ENCODE results near the gene DLGAP1.
"Not testable (repeated sequence)": the region's sequence is repeated elsewhere in the genome, so short reads cannot be mapped to it uniquely, and the experiment has no call there.

Gene DLGAP1

DNA sequence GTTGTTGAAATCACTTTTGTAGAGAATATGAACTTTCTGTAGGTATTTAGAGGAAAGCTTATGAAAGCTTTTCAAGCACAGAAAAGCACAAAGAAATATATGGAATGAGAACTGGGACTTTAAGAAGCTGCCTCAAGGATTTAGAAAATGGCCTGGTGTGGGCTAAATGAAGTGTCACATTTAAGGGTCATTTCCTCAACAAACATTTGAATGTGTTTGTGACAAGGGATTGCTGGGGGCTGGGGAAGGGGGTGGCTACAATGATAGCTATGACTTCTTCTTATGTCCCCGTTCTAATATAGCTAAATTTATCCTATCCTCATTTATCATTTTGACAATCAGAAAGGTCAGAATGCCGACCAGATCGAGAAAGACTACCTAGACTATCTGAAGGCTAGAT, 69.2 kb downstream of the DLGAP1 start:
- DNase-seq (ENCODE audit: low spot score) = no peak

- no peak for DNase-seq (ENCODE audit: low spot score)
Measured at GRCh38 chr18:4384932-4385331, 70.2 kb downstream of the DLGAP1 start.

DNA sequence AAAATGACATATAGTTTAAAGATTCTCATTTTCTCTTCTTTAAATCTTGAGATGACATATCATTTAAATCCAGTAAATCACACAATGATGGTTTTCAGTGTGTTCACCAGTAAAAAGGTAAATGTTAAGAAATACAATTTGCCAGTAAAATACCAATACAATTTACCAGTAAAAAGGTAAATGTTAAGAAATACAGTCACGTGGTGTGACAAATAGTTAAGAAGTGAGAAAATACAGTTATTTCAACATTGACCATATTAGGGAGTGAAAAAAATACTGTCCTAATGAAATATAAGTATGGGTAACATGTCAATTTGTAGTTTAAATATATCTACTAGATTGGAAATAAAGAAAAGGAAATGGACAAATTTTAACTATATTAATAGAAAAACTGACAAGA, 80.5 kb downstream of the DLGAP1 start:
- no peak for DNase-seq (ENCODE audit: low spot score)

DNA sequence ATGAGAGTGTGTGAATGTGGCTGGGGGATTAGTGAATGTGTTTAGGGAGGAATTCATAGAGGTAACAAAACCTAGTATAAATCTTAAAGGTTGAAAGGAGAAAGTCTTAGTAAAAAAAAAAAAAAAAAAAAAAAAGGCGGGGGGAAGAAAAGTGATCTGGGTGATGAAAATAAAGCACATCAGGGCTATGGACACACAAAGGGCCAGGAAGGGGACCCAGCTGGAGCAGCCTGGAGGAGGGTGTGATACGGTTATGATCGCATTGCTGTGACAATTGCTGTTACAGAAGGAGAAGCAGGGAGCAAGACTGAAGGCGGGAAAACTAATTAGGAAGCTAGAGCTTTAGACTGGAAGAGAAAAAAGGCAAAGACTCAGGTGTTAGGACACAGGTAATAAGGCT, 85.4 kb downstream of the DLGAP1 start:
- no peak for DNase-seq (ENCODE audit: low spot score)

GRCh38 chr18:4360221-4360715, 94.8 kb downstream of the DLGAP1 start:
- DNase-seq (ENCODE audit: low spot score) = no peak

DNA sequence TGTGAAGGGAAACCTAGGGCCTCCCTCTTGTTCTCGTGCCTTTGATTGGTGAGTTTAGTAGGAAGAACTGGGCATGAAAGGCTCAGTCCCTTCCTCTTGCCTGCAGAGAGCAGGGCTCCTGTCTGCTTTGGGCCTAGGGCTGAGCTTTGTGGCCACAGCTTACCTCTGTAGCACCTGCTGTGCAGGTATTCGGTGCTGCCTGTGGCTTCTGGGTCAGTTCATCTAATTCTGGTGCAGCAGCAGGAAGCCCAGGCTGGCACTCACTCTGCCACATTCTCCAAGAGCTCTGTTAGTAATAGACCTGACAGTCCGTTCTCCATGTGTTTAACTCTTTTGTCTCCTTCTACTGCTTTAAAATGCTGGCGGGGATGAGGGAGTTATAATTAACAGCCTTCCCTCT, 96.5 kb downstream of the DLGAP1 start:
- DNase-seq (ENCODE audit: low spot score) = no peak

GRCh38 chr18:4357579-4357978, 97.5 kb downstream of the DLGAP1 start:
- no peak for DNase-seq (ENCODE audit: low spot score)

DNA sequence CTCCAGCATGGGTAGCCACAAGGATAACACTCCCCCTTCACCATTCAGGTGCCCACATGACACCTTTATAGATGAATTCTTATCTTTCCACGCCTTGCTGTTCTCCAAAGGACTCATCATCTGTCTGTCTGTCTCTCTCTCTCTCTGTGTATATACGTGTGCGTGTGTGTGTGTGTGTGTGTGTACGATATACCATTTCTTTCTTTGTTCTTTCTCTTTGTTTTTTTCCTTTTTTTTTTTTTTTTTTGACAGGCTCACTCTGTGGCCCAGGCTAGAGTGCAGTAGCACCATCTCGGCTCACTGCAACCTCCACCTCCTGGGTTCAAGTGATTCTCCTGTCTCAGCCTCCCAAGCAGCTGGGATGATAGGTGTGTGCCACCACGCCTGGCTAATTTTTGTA, 98.2 kb downstream of the DLGAP1 start:
- no peak for DNase-seq (ENCODE audit: low spot score)

DNA sequence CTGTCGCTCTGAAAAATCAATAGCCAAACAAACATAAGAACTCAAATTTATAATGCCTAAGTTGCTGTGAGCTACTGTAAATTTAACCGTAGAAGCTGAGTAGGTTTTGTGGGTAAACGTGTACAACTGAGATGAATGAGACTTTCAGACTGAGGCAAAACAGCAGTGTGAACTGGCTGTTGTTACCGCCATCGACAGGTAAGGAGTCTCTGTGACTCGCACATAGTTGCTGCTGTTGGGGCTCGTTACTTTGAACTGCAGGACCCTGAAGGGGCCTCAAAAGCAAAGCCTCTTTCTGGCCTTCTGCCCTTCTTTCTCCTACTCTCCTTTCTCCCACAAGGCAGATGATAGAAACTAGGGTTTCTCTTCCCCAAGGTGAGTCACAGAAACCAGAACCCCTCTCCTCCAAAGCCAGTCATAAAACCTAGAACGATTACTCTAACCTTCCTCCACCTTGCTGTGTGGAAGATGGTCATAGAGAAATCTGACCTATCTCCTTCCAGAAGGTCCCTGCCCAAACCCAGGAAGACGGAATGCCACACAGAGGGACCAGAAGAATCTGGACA, 101.2 kb downstream of the DLGAP1 start:
- DNase-seq (ENCODE audit: low spot score) = no peak

GRCh38 chr18:4352746-4353551, 102.2 kb downstream of the DLGAP1 start:
- no peak for DNase-seq (ENCODE audit: low spot score)

DNA sequence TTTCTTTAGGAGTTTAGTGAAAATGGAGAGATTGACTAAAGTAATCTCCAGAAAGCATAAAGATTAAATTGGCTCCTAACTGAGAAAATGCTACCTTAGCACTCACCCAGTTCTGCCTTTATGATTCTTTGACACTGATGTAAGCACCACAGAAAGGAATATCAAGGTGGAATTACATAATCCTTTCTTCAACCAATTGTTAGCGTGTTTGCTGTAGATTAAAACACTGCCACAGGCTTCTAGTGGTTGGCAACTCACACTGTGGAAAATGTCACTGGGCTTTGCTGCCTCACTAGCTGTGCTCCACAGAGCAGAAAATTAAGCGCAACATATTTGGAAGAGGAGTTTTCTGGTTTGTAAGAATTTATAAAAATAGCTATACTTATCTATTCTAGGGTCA, 104.1 kb downstream of the DLGAP1 start:
- no peak for DNase-seq (ENCODE audit: low spot score)

- DNase-seq (ENCODE audit: low spot score) = no peak
Measured at GRCh38 chr18:4335386-4335785, 119.7 kb downstream of the DLGAP1 start.

- DNase-seq (ENCODE audit: low spot score) = no peak
Measured at GRCh38 chr18:4333043-4333442, 122.1 kb downstream of the DLGAP1 start.

GRCh38 chr18:4319738-4320677, 135.1 kb downstream of the DLGAP1 start:
- DNase-seq (ENCODE audit: low spot score) = no peak

- DNase-seq (ENCODE audit: low spot score) = no peak
Measured at GRCh38 chr18:4318311-4318710, 136.8 kb downstream of the DLGAP1 start.

GRCh38 chr18:4311945-4312344, 143.2 kb downstream of the DLGAP1 start:
- DNase-seq (ENCODE audit: low spot score) = not testable (repeated sequence)

- DNase-seq (ENCODE audit: low spot score) = no peak
Measured at GRCh38 chr18:4311136-4311535, 144.0 kb downstream of the DLGAP1 start.

- DNase-seq (ENCODE audit: low spot score) = no peak
Measured at GRCh38 chr18:4309227-4309626, 145.9 kb downstream of the DLGAP1 start.

- DNase-seq (ENCODE audit: low spot score) = no peak
Measured at GRCh38 chr18:4308576-4308975, 146.5 kb downstream of the DLGAP1 start.

DNA sequence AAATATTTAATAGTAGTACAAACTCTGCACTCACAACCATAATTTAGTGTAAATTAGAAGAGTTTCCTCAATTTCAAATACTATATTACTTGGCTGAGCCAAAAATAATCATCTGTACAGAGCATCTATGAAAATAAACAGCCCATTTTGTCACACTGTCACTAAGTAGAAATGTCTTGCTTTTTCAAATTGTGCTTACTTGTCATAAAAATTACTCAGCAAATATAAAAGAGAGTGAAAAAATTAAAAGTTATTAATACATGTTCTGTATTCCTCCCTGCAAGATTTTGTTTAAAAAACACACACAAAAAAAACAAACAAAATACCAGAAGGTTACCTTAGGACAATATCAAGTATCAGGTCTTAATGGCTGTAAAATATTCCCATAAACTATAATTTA, 155.7 kb downstream of the DLGAP1 start:
- no peak for DNase-seq (ENCODE audit: low spot score)

GRCh38 chr18:4293337-4293736, 161.8 kb downstream of the DLGAP1 start:
- DNase-seq (ENCODE audit: low spot score) = no peak

DNA sequence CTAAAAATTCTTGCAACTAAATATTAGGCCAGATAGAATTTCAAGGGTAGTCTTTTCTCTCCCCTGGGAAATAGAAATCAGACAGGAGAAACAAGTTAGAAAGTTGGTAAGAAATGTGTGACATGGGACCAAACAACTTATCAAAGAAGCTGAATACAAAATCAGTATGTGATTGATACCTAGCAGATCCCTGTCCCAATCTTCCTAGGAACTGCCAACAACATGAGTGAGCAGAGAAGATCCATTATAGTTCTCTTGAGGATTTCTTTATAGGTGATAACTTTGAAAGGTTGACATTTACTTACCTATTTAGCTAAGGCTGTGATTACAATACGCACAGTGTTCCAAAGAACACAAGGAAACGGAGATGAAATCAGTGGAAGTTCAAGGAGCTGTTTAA, 162.4 kb downstream of the DLGAP1 start:
- no peak for DNase-seq (ENCODE audit: low spot score)

DNA sequence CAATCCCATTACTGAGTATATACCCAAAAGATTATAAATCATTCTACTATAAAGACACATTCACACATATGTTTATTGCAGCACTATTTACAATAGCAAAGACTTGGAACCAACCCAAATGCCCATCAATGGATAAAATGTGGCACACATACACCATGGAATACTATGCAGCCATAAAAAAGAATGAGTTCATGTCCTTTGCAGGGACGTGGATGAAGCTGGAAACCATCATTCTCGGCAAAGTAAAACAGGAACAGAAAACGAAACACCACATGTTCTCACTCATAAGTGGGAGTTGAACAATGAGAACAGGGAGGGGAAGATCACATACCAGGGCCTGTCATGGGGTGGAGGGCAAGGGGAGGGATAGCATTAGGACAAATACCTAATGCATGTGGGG, 167.8 kb downstream of the DLGAP1 start:
- not testable (repeated sequence) for DNase-seq (ENCODE audit: low spot score)

All from hematopoietic multipotent progenitor cell treated with erythropoietin and hydrocortisone succinate and interleukin-3 and kit ligand, for 15 days (in vitro differentiated cells).